KMS-11 (cell line): Measurements from ENCODE around the gene CRAT.

ENCODE experiments used
- H2AFZ ChIP-seq: fragments of 200-600 bp; sonication (generic); 2 replicates; pipeline ENCODE4 v1.6.1; 2016; ENCODE audit warnings: antibody characterized with exemption, mixed run types, low read depth
- H3K27ac ChIP-seq: fragments of 200-600 bp; sonication (generic); 2 replicates; pipeline ENCODE4 v1.6.1; 2016; ENCODE audit warnings: mild to moderate bottlenecking, mixed run types
- H3K27me3 ChIP-seq: fragments of 200-600 bp; sonication (generic); 2 replicates; pipeline ENCODE4 v1.6.1; 2017; ENCODE audit warnings: mild to moderate bottlenecking, low read depth, mixed run types, moderate library complexity; ENCODE audit not compliant: insufficient read depth
- H3K36me3 ChIP-seq: fragments of 200-600 bp; sonication (generic); 2 replicates; pipeline ENCODE4 v1.6.1; 2017; ENCODE audit warnings: mild to moderate bottlenecking, mixed run types; ENCODE audit not compliant: insufficient read depth
- H3K4me1 ChIP-seq: fragments of 200-600 bp; sonication (generic); 2 replicates; pipeline ENCODE4 v1.6.1; 2016; ENCODE audit warnings: mild to moderate bottlenecking, low read depth, mixed run types; ENCODE audit not compliant: poor library complexity, severe bottlenecking
- H3K4me2 ChIP-seq: fragments of 200-600 bp; sonication (generic); 2 replicates; pipeline ENCODE4 v1.7.0; 2016; ENCODE audit warnings: mild to moderate bottlenecking, mixed run types
- H3K4me3 ChIP-seq: fragments of 200-600 bp; sonication (generic); IDR thresholded peaks from 2 replicates; pipeline ENCODE4 v1.6.1; 2017; ENCODE audit warnings: low read depth, low read length, mixed read lengths; ENCODE audit not compliant: insufficient read depth
- H3K79me2 ChIP-seq: fragments of 200-600 bp; sonication (generic); 2 replicates; pipeline ENCODE4 v1.6.1; 2016; ENCODE audit warnings: low read depth, mixed run types; ENCODE audit not compliant: insufficient read depth
- H3K9ac ChIP-seq: fragments of 200-600 bp; sonication (generic); 2 replicates; pipeline ENCODE4 v1.6.1; 2016; ENCODE audit warnings: mild to moderate bottlenecking, mixed run types
- H4K20me1 ChIP-seq: fragments of 200-600 bp; sonication (generic); 2 replicates; pipeline ENCODE4 v1.6.1; 2016; ENCODE audit warnings: mild to moderate bottlenecking, mixed run types; ENCODE audit not compliant: insufficient read depth
- CTCF ChIP-seq: fragments of 200-600 bp; sonication (generic); conservative IDR thresholded peaks from 2 replicates; pipeline ENCODE4 v1.6.1; 2017; ENCODE audit warnings: low read depth, mild to moderate bottlenecking, antibody characterized with exemption, low read length, moderate library complexity, mixed read lengths

Gene CRAT

GRCh38 chr9:129150672-129151211 is 40.1 kb upstream of the CRAT start:
- Histone ChIP-seq H2AFZ (no peak overlapping the region), H4K20me1 (no peaks in the 10 kb centered on the region), H3K9ac (no peak overlapping the region), H3K27me3 (no peaks in the 10 kb centered on the region), H3K4me1 (no peaks in the 10 kb centered on the region), H3K4me2 (no peak overlapping the region), H3K36me3 (no peaks in the 10 kb centered on the region), H3K79me2 (no peaks in the 10 kb centered on the region), H3K27ac (no peak overlapping the region), H3K4me3 (no peak overlapping the region)
- no peak for TF ChIP-seq CTCF

- no peak overlapping the region for H3K4me3 ChIP-seq
- no peak overlapping the region for H3K27ac ChIP-seq
- H3K4me1 ChIP-seq: no peaks in the 10 kb centered on the region
- H3K9ac ChIP-seq: no peak overlapping the region
- no peaks in the 10 kb centered on the region for H3K27me3 ChIP-seq
- H3K79me2 ChIP-seq: no peaks in the 10 kb centered on the region
- no peak for TF ChIP-seq CTCF
- H3K36me3 ChIP-seq: no peaks in the 10 kb centered on the region
- H2AFZ ChIP-seq: no peak overlapping the region
- no peak overlapping the region for H3K4me2 ChIP-seq
- no peaks in the 10 kb centered on the region for H4K20me1 ChIP-seq
Measured at GRCh38 chr9:129150122-129150521, 39.5 kb upstream of the CRAT start.

- H3K27me3 ChIP-seq: no peaks in the 10 kb centered on the region
- no peak overlapping the region for H2AFZ ChIP-seq
- no peak overlapping the region for H3K9ac ChIP-seq
- no peaks in the 10 kb centered on the region for H3K36me3 ChIP-seq
- no peaks in the 10 kb centered on the region for H3K79me2 ChIP-seq
- H3K4me1 ChIP-seq: no peaks in the 10 kb centered on the region
- H3K27ac ChIP-seq: no peak overlapping the region
- H3K4me3 ChIP-seq: no peak overlapping the region
- TF ChIP-seq CTCF: no peak
- no peaks in the 10 kb centered on the region for H4K20me1 ChIP-seq
- H3K4me2 ChIP-seq: no peak overlapping the region
Measured at GRCh38 chr9:129149442-129149841, 38.8 kb upstream of the CRAT start.

GRCh38 chr9:129148463-129149204 is 38.0 kb upstream of the CRAT start:
- Histone ChIP-seq H2AFZ (no peak overlapping the region), H3K79me2 (no peaks in the 10 kb centered on the region), H3K4me3 (no peak overlapping the region), H3K4me2 (no peak overlapping the region), H3K9ac (no peak overlapping the region), H4K20me1 (no peaks in the 10 kb centered on the region), H3K36me3 (no peaks in the 10 kb centered on the region), H3K4me1 (no peaks in the 10 kb centered on the region), H3K27me3 (no peaks in the 10 kb centered on the region), H3K27ac (no peak overlapping the region)
- TF ChIP-seq CTCF: no peak
